NCI-H128 (cell line): ENCODE results near the gene UBE2N.
"Not testable (repeated sequence)": the region's sequence is repeated elsewhere in the genome, so short reads cannot be mapped to it uniquely, and the experiment has no call there.

Experiments
- DNase-seq: peaks from one replicate; lab custom pipeline; 2025; ENCODE audit not compliant: unreplicated experiment; lab: John Stamatoyannopoulos, UW

UBE2N gene

DNA sequence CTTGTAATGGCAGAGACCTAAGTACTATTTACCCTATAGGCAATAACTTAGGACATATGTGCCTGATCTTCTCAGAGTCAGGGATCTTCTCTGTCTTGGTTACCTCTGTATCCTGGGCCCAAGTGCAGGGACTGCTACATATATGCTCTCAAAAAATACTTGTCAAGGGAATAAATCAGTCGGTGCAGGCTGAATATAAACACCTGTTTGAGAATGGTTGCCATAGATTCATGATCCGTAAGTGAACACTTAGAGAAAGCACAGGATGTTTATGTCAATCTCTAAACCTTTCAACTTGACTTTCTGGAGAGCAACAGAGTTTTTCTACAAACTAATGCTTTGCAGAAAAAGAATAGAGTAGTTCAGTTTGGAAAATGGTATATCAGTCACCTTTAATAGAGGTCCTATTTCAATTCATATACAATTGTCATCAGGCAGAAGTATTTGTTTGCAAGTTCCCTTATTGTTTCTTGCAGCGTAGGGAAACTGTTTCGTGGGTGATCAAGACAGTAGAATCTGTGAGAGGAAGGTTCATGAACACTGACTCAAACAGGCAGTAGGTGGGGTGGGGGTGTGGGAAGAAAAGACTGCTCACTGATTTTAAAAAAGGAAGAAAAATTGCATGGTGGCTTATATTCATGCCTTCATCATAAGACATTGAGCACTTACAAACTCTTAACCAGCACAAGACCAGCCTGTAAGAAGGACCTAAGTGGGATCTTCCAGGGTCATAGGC, 6.0 kb upstream of the UBE2N start:
- DNase-seq: peak; percentile 51

DNA sequence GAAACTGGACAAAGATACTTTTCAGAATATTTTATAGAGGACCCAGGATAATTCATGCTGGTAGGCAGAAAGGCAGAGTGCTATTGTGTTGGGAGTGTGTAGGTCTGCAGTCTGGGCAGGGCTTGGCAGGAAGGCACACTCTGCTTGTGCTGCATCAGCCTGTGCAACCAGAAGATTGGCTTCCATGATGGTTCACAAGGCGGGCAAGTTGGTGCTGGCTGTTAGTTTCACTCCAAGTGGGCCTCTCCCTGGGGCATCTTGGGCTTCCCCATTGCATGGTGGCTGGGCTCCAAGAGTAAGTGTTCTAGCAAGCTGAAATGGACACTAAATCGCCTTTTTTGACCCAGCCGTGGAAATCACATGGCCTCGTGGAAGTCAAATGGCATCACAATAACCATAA, 1.8 kb upstream of the UBE2N start:
- DNase-seq: no peak

DNA sequence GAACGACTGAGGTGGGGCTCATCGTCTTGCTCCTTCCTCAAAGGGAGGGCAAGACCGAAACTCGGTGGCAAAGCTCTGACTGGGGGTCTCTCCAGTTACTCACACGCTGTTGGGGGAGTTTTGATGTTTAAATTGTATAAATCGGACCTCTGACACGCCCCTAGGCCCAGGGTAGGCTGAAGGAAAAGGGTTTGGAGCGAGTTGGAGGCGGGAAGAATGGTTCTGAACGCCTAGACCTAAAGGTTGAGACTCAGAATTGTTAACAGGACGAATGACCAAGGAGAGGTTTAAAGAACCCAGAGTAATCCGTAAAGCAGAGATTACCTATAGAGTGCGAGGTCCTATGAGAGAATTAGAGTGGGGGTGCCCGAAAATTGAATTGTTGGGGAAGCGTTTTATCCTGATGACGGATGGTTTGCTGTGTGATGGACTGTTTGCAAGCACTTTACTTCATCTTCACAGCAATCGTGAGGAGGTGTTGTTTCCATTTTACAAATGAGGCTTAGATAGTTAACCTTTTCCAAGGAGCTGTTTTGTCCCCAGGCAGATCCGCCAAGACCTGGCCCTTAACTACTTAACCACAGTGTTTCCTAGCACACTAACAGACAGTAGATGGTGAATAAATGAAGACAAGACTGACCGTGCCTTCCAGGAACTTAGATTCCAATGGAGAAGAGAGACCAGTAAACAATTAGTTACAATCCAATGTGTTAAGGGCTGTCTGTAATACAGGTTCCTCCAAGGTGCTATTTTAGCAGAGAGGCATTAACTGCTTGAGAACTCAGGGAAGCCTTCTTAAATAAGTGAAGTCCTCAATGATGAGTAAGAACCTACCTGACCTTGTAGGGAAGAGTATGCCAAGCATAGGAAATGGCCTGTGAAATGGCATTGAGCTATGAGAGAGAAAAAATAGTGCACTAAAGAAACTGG, 929 bp upstream of the UBE2N start:
- DNase-seq: no peak

DNA sequence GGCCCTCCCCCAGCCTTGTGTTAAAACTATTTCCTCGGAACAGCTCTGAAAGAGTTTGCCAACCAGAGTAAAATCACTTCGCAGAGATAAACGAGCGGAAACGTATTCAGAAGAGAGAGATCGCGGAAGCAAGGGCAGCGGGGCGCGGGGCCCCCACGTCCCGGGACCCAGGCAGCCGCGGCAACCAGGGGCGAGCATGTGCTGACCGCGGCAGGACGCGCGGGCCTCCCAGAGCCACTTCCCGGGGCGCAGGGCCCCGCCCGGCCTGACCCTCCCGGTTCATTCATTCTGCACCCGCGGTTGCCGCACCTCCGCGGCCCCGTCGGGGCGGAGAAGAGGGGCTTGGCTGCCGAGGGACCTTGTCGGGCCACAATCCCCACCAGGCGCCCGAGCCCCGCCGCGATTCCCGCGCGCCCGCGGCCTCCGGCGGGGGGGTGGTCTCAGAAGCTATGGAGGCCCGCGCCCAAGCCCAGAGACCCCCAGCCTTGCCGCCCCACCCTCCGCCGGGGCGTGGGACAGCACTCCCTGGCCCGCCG, 598 bp downstream of the UBE2N start:
- DNase-seq: no peak

DNA sequence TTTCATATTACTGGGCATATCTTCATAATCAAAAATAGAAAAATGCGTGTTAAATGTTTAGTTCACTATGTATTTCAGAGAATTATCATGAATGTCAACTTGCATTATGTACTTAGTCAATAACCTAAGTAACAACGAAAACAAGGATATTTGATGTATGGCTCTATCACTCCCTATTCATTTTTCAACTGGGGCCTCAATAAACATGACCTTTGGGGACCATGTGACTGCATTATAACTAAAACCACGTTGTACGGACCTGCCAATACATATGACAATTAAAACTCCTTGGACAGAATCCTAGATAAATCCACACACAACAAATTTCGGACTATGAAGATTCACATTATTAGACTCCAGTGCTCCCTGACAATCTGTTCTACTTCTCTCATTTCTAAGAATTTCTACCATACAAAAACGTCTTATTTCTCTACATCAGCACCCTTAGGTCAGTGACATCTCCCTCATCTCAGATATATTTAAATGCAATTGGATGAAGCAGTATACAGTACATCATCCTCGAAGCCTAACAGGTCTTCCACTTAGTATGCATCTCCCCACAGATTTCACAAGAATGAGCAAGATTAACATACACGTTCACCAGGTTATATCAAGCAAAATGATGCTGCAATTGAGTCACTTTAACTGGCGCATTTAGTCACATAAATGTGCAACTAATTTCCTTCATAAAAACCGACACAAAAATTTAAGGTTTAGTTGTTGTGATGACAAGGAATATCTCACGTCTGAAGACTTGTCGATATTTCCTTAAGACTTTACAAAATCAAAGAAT, 1.5 kb downstream of the UBE2N start:
- DNase-seq: no peak

DNA sequence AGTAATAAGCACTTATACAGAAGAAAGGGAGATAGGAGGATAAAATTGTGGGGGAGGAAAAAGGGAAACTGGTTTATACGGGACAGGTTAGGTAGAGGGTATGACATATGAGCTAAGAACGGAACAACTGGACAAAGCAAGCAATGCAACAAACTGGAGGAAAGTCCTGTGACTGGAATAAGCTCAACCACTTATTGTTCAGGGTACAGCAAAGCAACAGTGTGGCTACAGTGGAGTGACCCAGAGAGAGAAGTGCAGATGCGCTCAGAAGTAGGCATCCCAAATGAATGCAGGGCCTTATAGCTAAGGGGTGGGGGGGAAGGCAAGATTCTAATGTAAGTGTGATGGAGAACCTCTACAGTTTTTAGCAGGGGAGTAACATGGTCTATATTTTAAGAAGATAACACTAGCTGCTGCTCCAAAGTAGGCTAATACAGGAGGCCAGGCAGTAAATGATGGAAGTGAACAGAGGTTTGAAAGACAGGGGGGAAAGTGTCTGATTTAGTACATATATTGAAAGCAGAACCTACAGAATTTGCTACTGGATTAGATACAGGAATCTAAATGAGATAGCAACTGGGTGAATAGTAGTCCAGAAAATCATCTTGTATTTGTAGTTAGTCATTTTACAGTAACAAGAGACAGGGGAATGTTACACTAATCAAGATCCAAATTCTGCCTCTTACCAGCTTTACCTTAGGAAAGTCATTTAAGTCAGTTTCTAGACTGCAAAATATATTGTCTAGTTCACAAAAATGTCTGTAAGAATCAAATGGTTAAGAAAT, 3.3 kb downstream of the UBE2N start:
- no peak for DNase-seq

DNA sequence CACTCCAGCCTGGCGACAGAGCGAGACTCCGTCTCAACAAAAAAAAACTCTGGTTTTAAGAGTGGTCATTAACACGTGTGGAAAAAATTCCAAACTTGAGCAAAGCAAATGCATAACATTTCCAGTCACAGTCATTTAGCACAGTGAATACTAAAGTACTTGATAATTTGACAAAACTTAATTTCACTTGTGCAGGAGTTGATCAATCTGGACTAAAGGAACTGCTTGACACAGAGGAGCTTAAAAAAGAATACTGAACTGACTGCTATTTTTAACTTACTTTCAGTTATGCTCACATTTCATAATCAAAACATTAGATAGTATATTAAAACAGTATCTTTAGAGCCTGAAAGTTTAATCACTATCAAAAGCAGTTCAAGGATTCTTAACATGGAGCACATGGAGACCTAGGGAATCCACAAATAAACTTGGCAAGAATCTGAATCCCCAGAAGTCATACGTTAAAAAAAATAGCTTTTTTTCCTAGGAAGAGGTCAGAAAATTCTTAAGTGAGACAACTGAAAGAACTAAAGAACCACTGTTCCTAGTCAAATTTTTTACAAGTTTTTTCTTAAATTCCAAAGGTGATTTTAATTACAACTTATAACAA, 7.4 kb downstream of the UBE2N start:
- no peak for DNase-seq

DNA sequence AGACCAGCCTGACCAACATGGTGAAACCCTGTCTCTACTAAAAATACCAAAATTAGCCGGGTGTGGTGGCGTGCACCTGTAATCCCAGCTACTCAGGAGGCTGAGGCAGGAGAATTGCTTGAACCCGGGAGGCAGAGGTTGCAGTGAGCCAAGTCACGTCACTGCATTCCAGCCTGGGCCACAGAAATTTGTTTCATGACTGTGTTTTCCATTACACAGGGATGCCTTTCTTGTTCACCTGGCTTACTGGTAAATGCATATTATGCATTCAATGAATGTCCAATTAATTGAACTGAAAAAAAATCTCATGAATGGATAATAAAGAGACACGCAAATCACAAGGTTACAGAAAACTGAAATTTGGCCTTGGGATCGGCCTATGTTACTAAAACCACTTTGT, 9.7 kb downstream of the UBE2N start:
- not testable (repeated sequence) for DNase-seq

DNA sequence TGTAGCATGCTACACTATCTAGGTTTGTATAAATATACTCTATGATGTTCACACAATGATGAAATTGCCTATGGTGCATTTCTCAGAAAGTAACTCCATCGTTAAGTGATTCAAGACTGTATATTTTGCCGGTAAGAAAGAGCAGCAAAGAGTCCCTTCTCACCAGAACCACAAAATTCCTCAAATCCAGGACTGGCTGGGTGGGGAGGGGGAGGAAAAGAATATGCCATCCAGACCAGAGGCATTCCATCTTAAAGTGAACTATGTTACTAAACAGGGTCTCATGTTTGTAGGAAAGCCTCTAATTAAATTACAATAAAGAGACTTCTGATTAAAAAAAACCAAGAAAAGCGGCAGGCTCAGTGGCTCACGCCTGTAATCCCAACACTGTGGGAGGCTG, 11.5 kb downstream of the UBE2N start:
- no peak for DNase-seq

DNA sequence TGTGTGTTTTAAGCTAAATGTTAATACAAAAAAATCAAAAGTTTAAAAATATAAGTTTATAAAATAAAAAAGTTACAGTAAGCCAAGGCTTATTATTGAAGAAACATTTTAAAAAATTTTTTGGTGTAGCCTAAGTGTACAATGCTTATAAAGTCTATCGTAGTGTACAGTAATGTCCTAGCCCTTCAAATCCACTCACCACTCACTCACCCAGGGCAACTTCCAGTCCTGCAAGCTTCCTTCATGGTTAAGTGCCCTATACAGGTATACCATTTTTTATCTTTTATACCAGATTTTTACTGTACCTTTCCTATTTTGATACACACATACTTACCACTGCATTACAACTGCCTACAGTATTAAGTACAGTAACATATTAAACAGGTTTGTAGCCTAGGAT, 11.9 kb downstream of the UBE2N start:
- DNase-seq: no peak

DNA sequence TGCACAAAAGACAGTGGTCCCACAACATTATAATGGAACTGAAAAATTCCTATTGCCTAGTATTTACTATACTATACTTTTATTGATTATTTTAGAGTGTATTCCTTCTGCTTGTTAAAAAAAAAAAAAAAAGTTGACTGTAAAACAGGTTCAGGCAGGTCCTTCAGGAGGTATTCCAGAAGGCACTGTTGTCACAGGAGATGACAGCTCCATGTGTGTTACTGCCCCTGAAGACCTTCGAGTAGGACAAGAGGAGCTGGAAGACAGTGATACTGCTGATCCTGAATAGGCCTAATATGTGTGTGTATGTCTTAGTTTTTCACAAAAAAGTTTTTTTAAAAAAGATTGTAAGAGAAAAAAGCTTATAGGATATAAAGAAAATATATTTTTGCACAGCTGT, 12.3 kb downstream of the UBE2N start:
- no peak for DNase-seq

DNA sequence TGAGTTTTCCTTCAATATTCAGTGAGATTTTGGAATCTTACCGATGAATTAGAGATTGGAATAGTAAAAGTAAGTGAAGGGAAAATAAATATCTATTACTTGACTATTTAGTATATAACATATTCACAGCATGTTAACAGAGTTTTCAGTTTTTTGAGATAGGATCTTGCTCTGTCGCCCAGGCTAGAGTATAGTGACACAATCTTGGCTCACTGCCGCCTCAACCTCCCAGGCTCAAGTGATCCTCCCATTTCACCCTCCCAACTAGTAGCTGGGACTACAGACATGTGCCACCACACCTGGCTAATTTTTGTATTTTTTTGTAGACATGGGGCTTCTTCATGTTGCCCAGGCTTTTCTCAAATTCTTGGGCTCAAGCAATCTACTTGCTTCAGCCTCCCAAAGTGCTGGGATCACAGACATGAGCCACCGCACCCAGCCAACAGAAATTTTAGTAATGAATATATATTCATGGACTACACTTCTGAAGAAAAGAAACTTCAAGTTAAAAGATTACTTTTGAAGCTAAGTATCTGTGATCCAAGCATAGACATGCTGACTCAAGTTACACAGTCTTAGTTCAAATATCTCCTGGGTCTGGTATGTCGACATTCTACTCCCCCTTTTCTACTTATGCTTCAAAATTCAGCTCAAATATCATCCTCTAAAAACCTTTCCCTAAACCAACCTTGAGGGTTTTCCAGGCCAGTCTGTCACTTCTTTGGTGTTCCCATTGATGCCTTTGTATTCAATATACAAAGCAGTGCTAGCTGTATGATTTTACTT, 13.8 kb downstream of the UBE2N start:
- no peak for DNase-seq

DNA sequence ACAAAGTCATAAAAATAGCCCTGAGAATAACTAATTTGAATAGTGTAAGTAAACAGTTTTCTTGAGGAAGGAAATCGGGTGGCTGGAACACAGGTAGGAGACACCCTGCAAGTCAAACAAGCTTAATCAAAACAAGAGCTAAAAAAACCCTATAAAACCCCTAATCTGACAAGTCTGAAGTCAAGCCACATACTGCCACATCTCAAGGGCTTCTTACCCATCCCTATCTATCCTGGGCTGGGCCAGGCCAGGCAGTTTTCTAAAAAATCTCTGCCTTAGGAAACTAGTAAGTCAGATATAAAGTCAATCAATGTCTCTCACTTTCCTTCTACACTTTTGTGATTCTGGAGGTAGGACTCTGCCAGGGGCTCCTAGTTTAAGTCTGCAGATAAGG, 15.3 kb downstream of the UBE2N start:
- DNase-seq: no peak

DNA sequence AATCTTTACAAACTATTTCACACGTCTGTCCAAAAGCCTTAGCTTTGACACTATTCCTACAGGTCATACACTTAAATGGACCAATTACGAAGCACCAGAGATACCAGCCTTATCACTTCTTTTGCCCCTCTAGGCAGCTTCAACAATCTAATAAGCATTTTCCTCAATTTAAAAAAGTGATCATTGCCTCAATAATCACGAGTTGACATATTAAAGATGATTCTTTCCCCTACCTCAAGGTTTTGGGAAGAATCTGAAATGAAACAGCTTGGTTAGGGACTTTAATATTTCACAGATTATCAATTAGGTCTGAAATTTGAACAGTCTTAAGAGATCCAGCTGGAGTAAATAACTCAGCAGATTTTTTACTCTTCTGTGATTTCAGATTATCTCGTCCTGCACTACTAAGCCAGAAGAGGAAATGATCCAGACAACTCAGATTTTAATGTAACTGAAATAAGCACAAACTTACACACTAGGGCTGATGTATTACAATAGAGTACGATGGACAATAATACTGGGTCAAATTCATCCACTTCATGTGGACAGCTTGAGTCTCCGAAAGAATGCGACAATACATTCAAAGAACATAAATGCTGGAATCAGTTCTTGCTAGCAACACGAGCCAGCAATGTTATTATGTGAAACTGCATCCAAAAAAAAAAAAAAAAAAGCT, 15.9 kb downstream of the UBE2N start:
- DNase-seq: no peak

DNA sequence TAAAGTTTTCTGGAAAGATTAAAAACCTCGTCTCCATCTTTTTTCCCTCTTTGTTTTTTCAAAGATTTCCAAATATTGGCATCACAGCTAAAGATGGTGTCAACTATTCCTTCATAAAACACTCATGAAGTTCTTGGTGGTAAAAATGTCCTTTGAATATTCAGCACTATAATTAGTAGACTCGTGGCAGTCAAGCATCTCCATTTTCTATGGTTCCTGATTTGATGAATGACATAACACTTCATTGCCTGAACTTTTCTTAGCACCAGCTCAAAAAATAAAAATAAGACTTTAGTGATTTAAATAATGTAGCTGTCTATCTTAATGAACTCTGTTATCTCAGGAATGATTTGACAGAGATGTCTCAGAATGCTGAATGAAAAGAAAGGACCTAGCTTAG, 19.7 kb downstream of the UBE2N start:
- no peak for DNase-seq

DNA sequence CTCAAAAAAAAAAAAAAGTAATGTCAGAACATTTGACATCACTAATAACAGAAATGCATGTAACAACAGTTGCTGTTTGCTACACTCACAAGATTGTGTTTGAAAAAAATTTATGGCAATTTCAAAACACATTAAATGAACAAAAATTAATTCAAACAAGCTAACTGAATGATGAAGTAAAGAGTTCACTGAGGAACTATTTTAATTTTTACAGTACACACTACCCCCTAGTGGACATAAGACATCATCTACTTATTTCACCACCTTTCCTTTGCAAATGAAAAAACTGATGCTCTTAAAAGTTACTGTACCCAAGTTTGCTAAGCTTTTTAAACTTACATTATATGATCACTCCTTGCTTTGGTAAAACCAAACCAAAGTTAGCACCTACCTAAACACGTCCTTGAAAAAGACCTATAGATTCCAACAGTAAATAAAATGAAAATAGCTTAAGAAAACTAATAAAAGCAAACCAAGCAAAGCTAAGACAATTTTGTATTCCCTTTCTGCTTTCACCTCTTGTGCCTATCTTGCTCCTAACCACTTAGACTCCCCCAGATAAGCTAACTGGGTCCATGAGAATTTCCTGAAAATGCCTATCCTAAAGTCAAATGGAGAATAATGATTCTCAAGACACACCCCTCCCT, 22.2 kb downstream of the UBE2N start:
- DNase-seq: no peak

DNA sequence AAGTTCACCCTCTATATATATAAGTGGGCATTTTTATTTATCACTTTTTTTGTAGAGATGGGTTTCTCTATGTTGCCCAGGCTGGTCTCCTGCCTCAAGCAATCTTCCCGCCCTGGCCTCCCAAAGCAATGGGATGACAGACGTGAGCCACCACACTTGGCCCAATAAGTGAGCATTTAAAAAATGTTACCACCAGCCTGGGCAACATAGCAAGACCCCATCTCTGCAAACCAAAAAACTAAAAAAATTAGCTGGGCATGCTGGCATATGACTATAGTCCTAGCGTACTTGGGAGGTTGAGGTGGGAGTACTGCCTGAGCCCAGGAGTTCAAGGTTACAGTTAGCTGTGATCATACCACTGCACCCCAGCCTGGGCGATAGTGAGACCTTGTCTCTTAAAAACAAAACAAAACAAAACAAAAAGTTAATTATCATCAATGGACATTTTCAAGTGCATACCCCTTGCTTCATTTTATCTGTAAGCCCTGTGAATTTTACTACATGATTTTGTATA, 23.7 kb downstream of the UBE2N start:
- DNase-seq: no peak
